ENCODE data around the gene EDN2. TPM values are rescaled to one million over a fixed set of nuclear protein-coding genes. Genes with fewer than 3 reads are reported as not detected.

EDN2 gene
- polyA plus RNA-seq, 2 donors = 6.9 to 32.1 TPM

DNA sequence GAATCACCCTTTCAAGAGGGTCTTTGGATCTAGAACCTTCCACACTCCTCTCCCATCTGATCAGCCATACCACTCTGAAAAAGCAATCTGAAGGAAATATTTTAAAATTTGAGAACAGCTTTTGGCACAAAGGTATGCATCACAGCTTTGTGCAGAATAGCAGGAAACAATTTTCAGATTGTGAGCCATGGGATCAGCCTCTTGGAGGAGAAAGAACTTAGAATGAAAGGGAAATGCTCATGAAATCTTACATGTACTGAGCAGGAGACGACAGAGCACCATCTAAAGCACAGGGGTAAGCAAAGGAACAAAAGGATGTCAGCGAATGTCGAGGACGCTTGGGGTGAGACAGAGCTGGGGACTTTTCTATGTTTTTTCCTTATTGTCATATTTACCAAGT, 54.4 kb downstream of the EDN2 start:
- Histone ChIP-seq H3K9me3 (ENCODE audit: control insufficient read depth in 2 of 2, insufficient read depth in 1 of 2, low read depth in 1 of 2, low read length in 1 of 2) (no peaks in the 10 kb centered on the region), H3K4me3 (ENCODE audit: low read depth in 1 of 2, low read length in 2 of 2) (no peak overlapping the region), H3K27me3 (ENCODE audit: control insufficient read depth in 1 of 2, insufficient read depth in 2 of 2, low read length in 2 of 2) (no peaks in the 10 kb centered on the region), H3K27ac (ENCODE audit: low read depth in 2 of 2, low read length in 1 of 2) (no peak overlapping the region), H3K4me1 (ENCODE audit: control insufficient read depth in 2 of 2, insufficient read depth in 2 of 2, low read length in 1 of 2) (peaks cover 9 to 13% of the 10 kb centered on the region in 2 donors), H3K36me3 (ENCODE audit: control insufficient read depth in 2 of 2, insufficient read depth in 2 of 2, low read length in 1 of 2) (no peaks in the 10 kb centered on the region)
- 74 to 79% methylated on average over 4 of the region's 4 CpGs for WGBS, 2 donors

DNA sequence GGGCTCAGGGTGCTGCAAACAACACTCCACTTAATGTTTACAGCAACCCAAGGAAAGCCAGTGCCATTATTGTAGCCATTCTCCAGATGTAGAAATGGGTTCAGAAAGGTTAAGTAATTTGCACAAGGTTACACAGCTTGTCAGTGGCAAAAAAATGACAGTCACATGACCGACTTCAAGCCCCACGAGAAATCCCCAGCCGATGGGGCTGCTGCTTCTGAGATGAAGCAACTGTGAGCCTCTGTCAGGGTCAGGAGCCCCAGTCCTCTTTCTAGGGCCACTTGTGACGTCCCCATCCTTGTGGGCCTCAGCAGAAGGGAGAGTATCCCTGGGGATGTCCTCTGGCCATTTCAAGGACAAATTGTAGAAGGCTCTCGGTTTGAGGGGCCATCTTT, 54.8 kb downstream of the EDN2 start:
- H3K4me1 ChIP-seq (ENCODE audit: control insufficient read depth in 2 of 2, insufficient read depth in 2 of 2, low read length in 1 of 2) = peaks cover 9 to 15% of the 10 kb centered on the region in 2 donors
- WGBS, 2 donors = 76 to 80% methylated on average over 5 of the region's 5 CpGs

More for the DNA sequence above, 54.8 kb downstream of the EDN2 start:
- Histone ChIP-seq H3K27ac (ENCODE audit: low read depth in 2 of 2, low read length in 1 of 2) (no peak overlapping the region), H3K4me3 (ENCODE audit: low read depth in 1 of 2, low read length in 2 of 2) (no peak overlapping the region), H3K9me3 (ENCODE audit: control insufficient read depth in 2 of 2, insufficient read depth in 1 of 2, low read depth in 1 of 2, low read length in 1 of 2) (no peaks in the 10 kb centered on the region), H3K36me3 (ENCODE audit: control insufficient read depth in 2 of 2, insufficient read depth in 2 of 2, low read length in 1 of 2) (peaks cover 0 to under 1% of the 10 kb centered on the region in 2 donors), H3K27me3 (ENCODE audit: control insufficient read depth in 1 of 2, insufficient read depth in 2 of 2, low read length in 2 of 2) (no peaks in the 10 kb centered on the region)

Other genes starting within 250 kb of the EDN2 start
- 10 to 100 TPM; 11.1 to 12.8 TPM for gene SCMH1, start 242.4 kb downstream of the EDN2 start, polyA plus RNA-seq
- under 1 TPM; 0.15 to 0.28 TPM for gene FOXO6, start 123.2 kb downstream of the EDN2 start, polyA plus RNA-seq